T-helper 17 cell (primary cell): ENCODE data around the gene FAIM. TPM values are rescaled to one million over a fixed set of nuclear protein-coding genes. Genes with fewer than 3 reads are reported as not detected.
"Not testable (repeated sequence)": the region's sequence is repeated elsewhere in the genome, so short reads cannot be mapped to it uniquely, and the experiment has no call there.

Source experiments
- ATAC-seq: fragments of 150-1000 bp; cut with Tn5 transposase; 2 replicates; pipeline ENCODE4 v1.10.0; 2021; ENCODE audit warnings: mild to moderate bottlenecking, moderate library complexity
- DNase-seq, 3 donors: peaks; one replicate each; pipeline versions ENCODE4 v3.0.0 to v3.0.0-alpha.2; 2020 to 2021
- H3K9me3 ChIP-seq: one replicate; pipeline ENCODE4 v1.7.0; 2013; ENCODE audit warnings: low read length, mild to moderate bottlenecking; ENCODE audit not compliant: control insufficient read depth, poor library complexity, severe bottlenecking
- H3K27ac Mint-ChIP-seq: one replicate; pipeline ENCODE4 v1.8.0; 2022; ENCODE audit warnings: mild to moderate bottlenecking, moderate library complexity, mixed read lengths
- H3K27me3 Mint-ChIP-seq: one replicate; pipeline ENCODE4 v1.8.0; 2022; ENCODE audit warnings: mixed read lengths
- H3K36me3 Mint-ChIP-seq: one replicate; pipeline ENCODE4 v1.8.0; 2022; ENCODE audit warnings: low read depth, mixed read lengths
- H3K4me1 Mint-ChIP-seq: one replicate; pipeline ENCODE4 v1.8.0; 2022; ENCODE audit warnings: mild to moderate bottlenecking, mixed read lengths
- H3K4me3 Mint-ChIP-seq: one replicate; pipeline ENCODE4 v1.8.0; 2022; ENCODE audit warnings: mild to moderate bottlenecking, moderate library complexity, mixed read lengths
- total RNA-seq, 4 donors: library from RNA in 2 of 4; stranded (reverse) in 2 of 4; gene quantifications; one replicate each; pipeline ENCODE4 v1.2.3 and lab custom pipeline; 2022 to 2026

The FAIM gene
- total RNA-seq, 2 donors from 2014 or later: 2.1 to 2.2 TPM

- Mint-ChIP-seq H3K4me3 (no peak overlapping the region), H3K36me3 (peaks cover 14% of the 10 kb centered on the region), H3K27ac (no peak overlapping the region), H3K27me3 (no peaks in the 10 kb centered on the region), H3K4me1 (peaks cover 7% of the 10 kb centered on the region)
- ATAC-seq: no peak
- DNase-seq: no peak
- H3K9me3 ChIP-seq: no peaks in the 10 kb centered on the region
Measured at GRCh38 chr3:138673641-138674530, 65.3 kb downstream of the FAIM start.

DNA sequence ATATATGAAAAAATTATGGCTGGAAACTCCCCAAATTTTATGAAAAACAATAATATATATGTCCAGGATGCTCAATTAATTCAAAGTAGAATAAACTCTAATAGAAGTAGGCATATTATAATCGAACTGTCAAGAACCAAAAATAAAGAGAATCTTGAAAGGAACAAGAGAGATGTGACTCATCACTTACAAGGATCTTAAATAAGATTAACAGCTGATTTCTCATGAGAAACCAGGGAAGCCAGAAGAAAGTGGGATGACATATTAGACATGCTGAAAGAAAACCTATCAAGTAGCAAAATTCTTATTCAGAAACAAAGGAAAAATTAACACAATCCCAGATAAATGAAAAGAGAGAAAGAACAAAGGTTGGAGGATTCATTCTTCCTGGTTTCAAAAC lies 66.8 kb downstream of the FAIM start:
- Mint-ChIP-seq H3K4me3 (no peak overlapping the region), H3K27ac (no peak overlapping the region)

GRCh38 chr3:138678086-138678485 lies 69.5 kb downstream of the FAIM start:
- no peaks in the 10 kb centered on the region for H3K27me3 Mint-ChIP-seq
- DNase-seq (no peak), ATAC-seq (no peak)
- peaks cover 11% of the 10 kb centered on the region for H3K36me3 Mint-ChIP-seq
- no peak overlapping the region for H3K27ac Mint-ChIP-seq
- no peak overlapping the region for H3K4me3 Mint-ChIP-seq
- H3K9me3 ChIP-seq: no peaks in the 10 kb centered on the region
- no peaks in the 10 kb centered on the region for H3K4me1 Mint-ChIP-seq

More for the DNA sequence above, 66.8 kb downstream of the FAIM start:
- Mint-ChIP-seq H3K27me3 (no peaks in the 10 kb centered on the region), H3K4me1 (peaks cover 5% of the 10 kb centered on the region), H3K36me3 (peaks cover 14% of the 10 kb centered on the region)
- no peak for DNase-seq
- no peak for ATAC-seq
- H3K9me3 ChIP-seq: no peaks in the 10 kb centered on the region

DNA sequence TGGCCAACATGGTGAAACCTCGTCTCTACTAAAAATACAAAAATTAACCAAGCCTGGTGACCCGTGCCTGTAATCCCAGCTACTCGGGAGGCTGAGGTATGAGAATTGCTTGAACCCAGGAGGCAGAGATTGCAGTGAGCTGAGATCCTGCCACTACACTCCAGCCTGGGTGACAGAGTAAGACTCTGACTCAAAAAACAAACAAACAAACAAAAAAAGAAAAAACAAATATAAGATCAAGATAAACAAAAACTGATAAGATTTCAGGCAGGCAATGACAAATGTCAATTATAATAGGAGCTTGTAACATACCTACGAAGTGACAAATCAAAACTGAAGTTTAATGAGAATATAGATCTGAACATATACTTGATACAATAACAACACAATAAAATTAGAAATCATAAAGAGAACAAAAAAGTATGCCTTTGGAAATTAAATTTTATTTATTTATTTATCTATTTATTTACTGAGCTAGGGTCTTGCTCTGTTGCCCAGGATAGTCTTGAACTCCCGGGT lies 70.4 kb downstream of the FAIM start:
- no peaks in the 10 kb centered on the region for H3K9me3 ChIP-seq
- Mint-ChIP-seq H3K4me1 (no peaks in the 10 kb centered on the region), H3K27me3 (no peaks in the 10 kb centered on the region), H3K36me3 (peaks cover 8% of the 10 kb centered on the region), H3K27ac (no peak overlapping the region), H3K4me3 (no peak overlapping the region)
- no peak for ATAC-seq
- DNase-seq: no peak

- H3K9me3 ChIP-seq, H3K27me3 Mint-ChIP-seq, H3K4me1 Mint-ChIP-seq, H3K36me3 Mint-ChIP-seq, DNase-seq, H3K4me3 Mint-ChIP-seq, H3K27ac Mint-ChIP-seq, ATAC-seq: not testable (repeated sequence)
Measured at GRCh38 chr3:138680974-138681373, 72.4 kb downstream of the FAIM start.

- ATAC-seq: no peak
- Mint-ChIP-seq H3K27me3 (no peaks in the 10 kb centered on the region), H3K4me3 (no peak overlapping the region), H3K27ac (peak overlapping the region; percentile 4), H3K4me1 (no peaks in the 10 kb centered on the region), H3K36me3 (peaks cover 5% of the 10 kb centered on the region)
- no peak for DNase-seq
- H3K9me3 ChIP-seq: no peaks in the 10 kb centered on the region
Measured at GRCh38 chr3:138681463-138682220, 73.1 kb downstream of the FAIM start.

DNA sequence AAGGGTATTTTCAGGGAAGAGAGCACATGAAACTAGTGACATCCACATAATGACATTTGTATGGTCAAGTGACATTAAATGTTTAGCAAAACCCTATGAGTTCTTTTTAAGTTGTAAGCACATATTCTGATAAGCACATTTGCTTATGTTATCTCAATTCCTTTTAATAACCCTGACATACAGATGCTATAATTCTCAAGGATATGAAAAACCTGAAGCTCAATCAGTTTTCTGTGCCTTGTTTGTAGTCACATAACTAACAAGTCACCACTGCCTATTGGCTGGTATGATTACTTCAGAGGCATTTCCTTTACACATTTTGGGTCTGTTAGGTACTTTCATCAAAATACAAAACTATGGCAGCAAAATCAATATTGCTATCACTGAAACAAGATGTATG lies 74.1 kb downstream of the FAIM start:
- DNase-seq: no peak

More for the DNA sequence above, 74.1 kb downstream of the FAIM start:
- ATAC-seq: no peak
- Mint-ChIP-seq H3K27me3 (no peaks in the 10 kb centered on the region), H3K27ac (no peak overlapping the region), H3K4me3 (no peak overlapping the region), H3K36me3 (peaks cover 5% of the 10 kb centered on the region), H3K4me1 (peaks cover 2% of the 10 kb centered on the region)
- H3K9me3 ChIP-seq: no peaks in the 10 kb centered on the region

Other genes with a start within 250 kb of the FAIM start
- under 1 TPM in 1 of 2 donors, not detected in 1; 0.40 TPM for gene ESYT3, start 174.2 kb upstream of the FAIM start, total RNA-seq
- gene CEP70, start 14.5 kb upstream of the FAIM start, total RNA-seq: 10 to 100 TPM; 10.7 to 16.6 TPM
- 10 to 100 TPM; 26.5 to 36.2 TPM for gene PIK3CB, start 226.2 kb downstream of the FAIM start, total RNA-seq